ENCODE data around the gene YWHAE. TPM values are rescaled to one million over a fixed set of nuclear protein-coding genes. Genes with fewer than 3 reads are reported as not detected.

YWHAE gene
- total and polyA plus RNA-seq, 9 of the 15 experiments (the other 6 are each of a cell fraction or from before 2014, with no cell fraction given) = 184 to 727 (median 448) TPM

DNA sequence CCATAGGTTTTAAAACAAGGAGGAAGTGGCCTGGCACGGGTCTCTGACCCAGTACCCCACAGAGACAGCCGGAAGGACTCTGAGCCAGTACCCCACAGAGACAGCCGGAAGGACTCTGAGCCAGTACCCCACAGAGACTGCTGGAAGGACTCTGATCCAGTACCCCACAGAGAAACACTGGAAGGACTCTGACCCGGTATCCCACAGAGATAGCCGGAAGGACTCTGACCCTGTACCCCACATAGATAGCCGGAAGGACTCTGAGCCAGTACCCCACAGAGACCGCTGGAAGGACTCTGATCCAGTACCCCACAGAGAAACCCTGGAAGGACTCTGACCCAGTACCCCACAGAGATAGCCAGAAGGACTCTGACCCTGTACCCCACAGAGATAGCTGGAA, 71.6 kb downstream of the YWHAE start:
- Histone ChIP-seq H3K27ac (ENCODE audit: extremely low read depth, low read depth, low read length) (no peak overlapping the region), H3K9ac (ENCODE audit: insufficient read depth in 1 of 2, low read depth in 2 of 2, low read length in 2 of 2) (no peak overlapping the region), H3K4me1 (replicated peaks in 1 of 2; ENCODE audit: control insufficient read depth in 2 of 2, insufficient read depth in 2 of 2, low read length in 2 of 2) (peaks cover 0 to 13% of the 10 kb centered on the region in 2 experiments; a peak in 3 of 5 replicates), H3K36me3 (ENCODE audit: control insufficient read depth, insufficient read depth, low read length) (no peaks in the 10 kb centered on the region), H4K20me1 (replicated peaks; ENCODE audit: control insufficient read depth, insufficient read depth, low read length) (no peaks in the 10 kb centered on the region), H3K4me2 (ENCODE audit: insufficient read depth, low read length) (no peak overlapping the region), H3K9me3 (replicated peaks; ENCODE audit: control insufficient read depth, insufficient read depth, low read depth, low read length) (peaks cover 3% of the 10 kb centered on the region; the same call in 1 of the 2 replicates), H3K27me3 (ENCODE audit: control insufficient read depth in 2 of 2, insufficient read depth in 2 of 2, low read length in 2 of 2) (no peaks in the 10 kb centered on the region; a peak in 1 of 5 replicates), H3K79me2 (ENCODE audit: control insufficient read depth, insufficient read depth, low read length) (no peaks in the 10 kb centered on the region), H3K4me3 (no peak overlapping the region), H3K9me1 (ENCODE audit: control insufficient read depth, insufficient read depth, low read length) (no peaks in the 10 kb centered on the region), H2AFZ (ENCODE audit: low read depth, low read length) (no peak overlapping the region)
- DNase-seq (ENCODE audit: extremely low read depth in 1 of 4, low spot score in 3 of 4) = no peak
- no TSS peak for BruUV-seq (replicated peaks)
- ChIA-PET CTCF (ENCODE audit: low intra/inter-chr PET ratio) (no interaction called here), POLR2A (no interaction called here)
- 52% methylated on average over 4 of the region's 7 CpGs for WGBS (ENCODE audit: insufficient coverage, low coverage, missing lambda C conversion rate)
- FAIRE-seq = no peak
- intact Hi-C loops (cut with micrococcal nuclease) = no loop called here
- TF ChIP-seq, protein P1, sequence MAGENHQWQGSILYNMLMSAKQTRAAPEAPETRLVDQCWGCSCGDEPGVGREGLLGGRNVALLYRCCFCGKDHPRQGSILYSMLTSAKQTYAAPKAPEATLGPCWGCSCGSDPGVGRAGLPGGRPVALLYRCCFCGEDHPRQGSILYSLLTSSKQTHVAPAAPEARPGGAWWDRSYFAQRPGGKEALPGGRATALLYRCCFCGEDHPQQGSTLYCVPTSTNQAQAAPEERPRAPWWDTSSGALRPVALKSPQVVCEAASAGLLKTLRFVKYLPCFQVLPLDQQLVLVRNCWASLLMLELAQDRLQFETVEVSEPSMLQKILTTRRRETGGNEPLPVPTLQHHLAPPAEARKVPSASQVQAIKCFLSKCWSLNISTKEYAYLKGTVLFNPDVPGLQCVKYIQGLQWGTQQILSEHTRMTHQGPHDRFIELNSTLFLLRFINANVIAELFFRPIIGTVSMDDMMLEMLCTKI (IDR thresholded peaks at IDR 0.05; ENCODE audit: partially characterized antibody) = no peak
- in situ Hi-C loops (cut with MboI) = no loop called here
- ATAC-seq = no peak

DNA sequence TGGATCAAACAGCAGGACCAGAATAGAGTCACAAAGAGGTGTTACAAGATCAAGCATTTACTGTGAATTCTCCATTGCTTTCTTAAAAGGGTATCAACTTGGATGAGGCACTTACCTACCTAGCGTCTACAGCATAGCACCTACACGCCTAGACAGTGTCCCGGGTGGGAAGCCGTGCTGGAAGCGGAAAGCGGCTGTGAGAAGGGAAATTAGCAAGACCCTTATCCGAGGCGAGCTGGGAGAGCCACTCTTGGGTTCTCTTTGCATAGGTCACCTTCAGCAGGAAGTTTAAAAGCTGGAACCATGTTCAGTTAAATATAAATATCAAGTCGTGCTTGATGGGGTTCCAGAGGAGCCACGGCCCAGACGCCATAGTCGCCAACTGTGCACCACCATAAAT, 74.3 kb downstream of the YWHAE start:
- ATAC-seq (no peak), DNase-seq (ENCODE audit: extremely low read depth in 1 of 4, low spot score in 3 of 4) (no peak), FAIRE-seq (no peak)
- Histone ChIP-seq H3K36me3 (ENCODE audit: control insufficient read depth, insufficient read depth, low read length) (no peaks in the 10 kb centered on the region), H3K9ac (ENCODE audit: insufficient read depth in 1 of 2, low read depth in 2 of 2, low read length in 2 of 2) (no peak overlapping the region), H4K20me1 (replicated peaks; ENCODE audit: control insufficient read depth, insufficient read depth, low read length) (no peaks in the 10 kb centered on the region), H3K9me1 (ENCODE audit: control insufficient read depth, insufficient read depth, low read length) (no peaks in the 10 kb centered on the region), H3K9me3 (replicated peaks; ENCODE audit: control insufficient read depth, insufficient read depth, low read depth, low read length) (peaks cover 3% of the 10 kb centered on the region; the same call in 1 of the 2 replicates), H3K79me2 (ENCODE audit: control insufficient read depth, insufficient read depth, low read length) (no peaks in the 10 kb centered on the region), H3K27me3 (ENCODE audit: control insufficient read depth in 2 of 2, insufficient read depth in 2 of 2, low read length in 2 of 2) (no peaks in the 10 kb centered on the region; a peak in 1 of 5 replicates), H3K27ac (ENCODE audit: extremely low read depth, low read depth, low read length) (no peak overlapping the region), H3K4me3 (no peak overlapping the region), H2AFZ (ENCODE audit: low read depth, low read length) (no peak overlapping the region), H3K4me1 (replicated peaks in 1 of 2; ENCODE audit: control insufficient read depth in 2 of 2, insufficient read depth in 2 of 2, low read length in 2 of 2) (peaks cover 13 to 23% of the 10 kb centered on the region in 2 experiments; a peak in 4 of 5 replicates), H3K4me2 (ENCODE audit: insufficient read depth, low read length) (no peak overlapping the region)
- POLR2A ChIA-PET = no interaction called here
- intact Hi-C loops (cut with micrococcal nuclease) = no loop called here
- in situ Hi-C loops (cut with MboI) = no loop called here
- BruUV-seq (replicated peaks) = no TSS peak
- CTCF ChIA-PET (ENCODE audit: low intra/inter-chr PET ratio) = no interaction called here
- WGBS (ENCODE audit: insufficient coverage, low coverage, missing lambda C conversion rate) = 79% methylated on average over 12 of the region's 12 CpGs
- TF ChIP-seq POLR2A (conservative IDR thresholded peaks at IDR 0.05) (no peak), ZNF644 (tag; IDR thresholded peaks at IDR 0.05; ENCODE audit: low read depth) (no peak), ZC3H8 (IDR thresholded peaks at IDR 0.05) (no peak), ZKSCAN1 (IDR thresholded peaks at IDR 0.05; ENCODE audit: low read depth, low read length) (no peak), ZNF282 (CRISPR knock-in tag; IDR thresholded peaks at IDR 0.05) (no peak), GATAD2A (IDR thresholded peaks at IDR 0.05) (no peak), POLR2AphosphoS2 (IDR thresholded peaks at IDR 0.05; ENCODE audit: low read length) (no peak)
- TF ChIP-seq, protein P2, sequence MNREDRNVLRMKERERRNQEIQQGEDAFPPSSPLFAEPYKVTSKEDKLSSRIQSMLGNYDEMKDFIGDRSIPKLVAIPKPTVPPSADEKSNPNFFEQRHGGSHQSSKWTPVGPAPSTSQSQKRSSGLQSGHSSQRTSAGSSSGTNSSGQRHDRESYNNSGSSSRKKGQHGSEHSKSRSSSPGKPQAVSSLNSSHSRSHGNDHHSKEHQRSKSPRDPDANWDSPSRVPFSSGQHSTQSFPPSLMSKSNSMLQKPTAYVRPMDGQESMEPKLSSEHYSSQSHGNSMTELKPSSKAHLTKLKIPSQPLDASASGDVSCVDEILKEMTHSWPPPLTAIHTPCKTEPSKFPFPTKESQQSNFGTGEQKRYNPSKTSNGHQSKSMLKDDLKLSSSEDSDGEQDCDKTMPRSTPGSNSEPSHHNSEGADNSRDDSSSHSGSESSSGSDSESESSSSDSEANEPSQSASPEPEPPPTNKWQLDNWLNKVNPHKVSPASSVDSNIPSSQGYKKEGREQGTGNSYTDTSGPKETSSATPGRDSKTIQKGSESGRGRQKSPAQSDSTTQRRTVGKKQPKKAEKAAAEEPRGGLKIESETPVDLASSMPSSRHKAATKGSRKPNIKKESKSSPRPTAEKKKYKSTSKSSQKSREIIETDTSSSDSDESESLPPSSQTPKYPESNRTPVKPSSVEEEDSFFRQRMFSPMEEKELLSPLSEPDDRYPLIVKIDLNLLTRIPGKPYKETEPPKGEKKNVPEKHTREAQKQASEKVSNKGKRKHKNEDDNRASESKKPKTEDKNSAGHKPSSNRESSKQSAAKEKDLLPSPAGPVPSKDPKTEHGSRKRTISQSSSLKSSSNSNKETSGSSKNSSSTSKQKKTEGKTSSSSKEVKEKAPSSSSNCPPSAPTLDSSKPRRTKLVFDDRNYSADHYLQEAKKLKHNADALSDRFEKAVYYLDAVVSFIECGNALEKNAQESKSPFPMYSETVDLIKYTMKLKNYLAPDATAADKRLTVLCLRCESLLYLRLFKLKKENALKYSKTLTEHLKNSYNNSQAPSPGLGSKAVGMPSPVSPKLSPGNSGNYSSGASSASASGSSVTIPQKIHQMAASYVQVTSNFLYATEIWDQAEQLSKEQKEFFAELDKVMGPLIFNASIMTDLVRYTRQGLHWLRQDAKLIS (CRISPR knock-in tag; IDR thresholded peaks at IDR 0.05) = no peak

Data from K562 (cell line).